Body of pancreas (tissue), 4 donors: Measurements from ENCODE around the gene DMD. TPM values are rescaled to one million over a fixed set of nuclear protein-coding genes. Genes with fewer than 3 reads are reported as not detected.
"Not testable (repeated sequence)": the region's sequence is repeated elsewhere in the genome, so short reads cannot be mapped to it uniquely, and the experiment has no call there.

Experiments
- ATAC-seq: fragments of 150-250 bp; one replicate; pipeline ENCODE4 v1.9.1; 2016
- DNase-seq, 4 donors: peaks; one replicate each; pipeline ENCODE4 v3.0.0-alpha.2; 2019
- H3K27ac ChIP-seq, 4 donors: fragments of 200-600 bp; sonication (generic); 1 replicate in 3 of 4; 2 replicates in 1 of 4; pipeline versions ENCODE4 v1.5.1 to v1.6.1; 2016 to 2019; ENCODE audit warnings: mild to moderate bottlenecking in 1 of 4, mixed read lengths in 1 of 4, moderate library complexity in 1 of 4
- H3K27me3 ChIP-seq, 2 donors: fragments of 200-600 bp; sonication (generic); one replicate each; pipeline ENCODE4 v1.6.0; 2016; ENCODE audit warnings: mild to moderate bottlenecking in 1 of 2
- H3K36me3 ChIP-seq, 2 donors: fragments of 200-600 bp; sonication (generic); replicated peaks in 1 of 2; 2 replicates each; pipeline ENCODE4 v1.5.1; 2016; ENCODE audit warnings: low read depth in 2 of 2; ENCODE audit not compliant: insufficient read depth in 1 of 2
- H3K4me1 ChIP-seq: fragments of 200-600 bp; sonication (generic); one replicate; pipeline ENCODE4 v1.6.0; 2016
- H3K4me3 ChIP-seq, 2 donors: fragments of 200-600 bp; sonication (generic); 1 replicate in 1 of 2; 2 replicates in 1 of 2; pipeline ENCODE4 v1.5.1; 2016 to 2019
- H3K9me3 ChIP-seq, 3 donors: fragments of 200-600 bp; sonication (generic); 1 replicate in 2 of 3; 2 replicates in 1 of 3; pipeline ENCODE4 v1.5.1; 2016
- POLR2A ChIP-seq, 3 donors: fragments of 450-650 bp; IDR thresholded peaks; one replicate each; pipeline ENCODE4 v1.6.1; 2016; ENCODE audit warnings: antibody characterized with exemption in 3 of 3, mild to moderate bottlenecking in 2 of 3
- WGBS, 2 donors: methylation state at CpG; one replicate each; pipeline ENCODE4 v1.1.5; 2017; 5-methylcytosine and 5-hydroxymethylcytosine counted together
- intact Hi-C: fragments of 100-400 bp; cut with DNase I; formaldehyde crosslinking; loops from one replicate; pipeline ENCODE4 v1.15.1; 2023
- total RNA-seq, 2 donors: library from RNA; depleted of rRNA; stranded (reverse); fragments of >200 nt; gene quantifications; one replicate each; pipeline ENCODE4 v1.1.0, GENCODE V29; 2016
- TF ChIP-seq, protein P1 (sequence below), 7 experiments: fragments of 450-650 bp in 4 of 7; fragments of 200-600 bp in 3 of 7; sonication (generic) in 3 of 7; IDR thresholded peaks; one replicate each; pipeline ENCODE4 v1.5.1; 2016 to 2019; ENCODE audit warnings: antibody characterized with exemption in 7 of 7

Gene DMD
- total RNA-seq, 2 donors from 2014 or later: 28.5 to 38.6 TPM

DNA sequence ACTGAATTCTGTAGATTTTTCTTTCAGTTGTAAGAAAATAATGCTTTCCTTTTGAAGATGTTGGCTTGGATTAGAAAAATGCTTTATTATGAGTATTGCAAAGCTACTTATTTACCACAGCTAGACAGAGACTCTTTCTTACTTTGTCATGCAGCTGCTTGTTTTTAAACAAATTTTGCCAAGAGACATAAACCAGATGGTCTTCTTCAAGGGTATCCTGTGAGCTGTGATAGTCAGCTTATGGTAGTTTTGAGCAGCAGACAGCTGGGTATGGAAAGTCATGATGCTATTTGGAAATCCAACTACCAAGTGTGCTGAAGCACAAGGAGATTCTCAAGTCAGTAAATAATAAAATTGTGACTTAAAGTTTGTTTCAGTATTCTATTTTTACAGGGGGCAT is 941.5 kb downstream of the DMD start:
- Histone ChIP-seq H3K4me1 (no peaks in the 10 kb centered on the region), H3K9me3 (no peaks in the 10 kb centered on the region), H3K27me3 (no peaks in the 10 kb centered on the region), H3K4me3 (no peak overlapping the region), H3K36me3 (no peaks in the 10 kb centered on the region), H3K27ac (no peak overlapping the region)
- DNase-seq (no peak), ATAC-seq (no peak)
- intact Hi-C loops: no loop called here
- TF ChIP-seq POLR2A (IDR thresholded peaks at IDR 0.05): no peak
- TF ChIP-seq, protein P1, sequence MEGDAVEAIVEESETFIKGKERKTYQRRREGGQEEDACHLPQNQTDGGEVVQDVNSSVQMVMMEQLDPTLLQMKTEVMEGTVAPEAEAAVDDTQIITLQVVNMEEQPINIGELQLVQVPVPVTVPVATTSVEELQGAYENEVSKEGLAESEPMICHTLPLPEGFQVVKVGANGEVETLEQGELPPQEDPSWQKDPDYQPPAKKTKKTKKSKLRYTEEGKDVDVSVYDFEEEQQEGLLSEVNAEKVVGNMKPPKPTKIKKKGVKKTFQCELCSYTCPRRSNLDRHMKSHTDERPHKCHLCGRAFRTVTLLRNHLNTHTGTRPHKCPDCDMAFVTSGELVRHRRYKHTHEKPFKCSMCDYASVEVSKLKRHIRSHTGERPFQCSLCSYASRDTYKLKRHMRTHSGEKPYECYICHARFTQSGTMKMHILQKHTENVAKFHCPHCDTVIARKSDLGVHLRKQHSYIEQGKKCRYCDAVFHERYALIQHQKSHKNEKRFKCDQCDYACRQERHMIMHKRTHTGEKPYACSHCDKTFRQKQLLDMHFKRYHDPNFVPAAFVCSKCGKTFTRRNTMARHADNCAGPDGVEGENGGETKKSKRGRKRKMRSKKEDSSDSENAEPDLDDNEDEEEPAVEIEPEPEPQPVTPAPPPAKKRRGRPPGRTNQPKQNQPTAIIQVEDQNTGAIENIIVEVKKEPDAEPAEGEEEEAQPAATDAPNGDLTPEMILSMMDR (IDR thresholded peaks at IDR 0.05): no peak

DNA sequence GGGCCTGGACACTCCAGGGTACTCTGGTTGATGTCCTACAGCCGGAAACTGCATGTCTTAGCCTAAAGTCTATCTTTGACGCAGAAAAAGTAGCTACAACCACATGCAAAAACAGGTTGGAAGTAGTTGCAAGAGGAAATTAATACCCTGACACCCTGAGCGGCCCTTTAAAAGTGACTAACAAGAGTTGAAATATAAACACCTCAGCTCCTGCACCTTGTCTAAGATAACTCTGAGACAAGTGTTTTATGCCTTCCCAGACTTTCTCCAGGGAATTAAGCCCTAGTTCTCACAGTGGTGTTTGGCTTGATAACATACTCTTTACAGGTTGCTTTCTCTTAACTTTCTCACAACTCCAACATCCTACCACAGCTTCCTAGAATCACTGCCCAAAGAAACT is 943.1 kb downstream of the DMD start:
- intact Hi-C loops: no loop called here
- ATAC-seq: no peak
- H3K27me3 ChIP-seq: no peaks in the 10 kb centered on the region
- H3K27ac ChIP-seq: no peak overlapping the region
- no peaks in the 10 kb centered on the region for H3K4me1 ChIP-seq
- H3K4me3 ChIP-seq: no peak overlapping the region
- no peaks in the 10 kb centered on the region for H3K9me3 ChIP-seq
- DNase-seq: no peak
- H3K36me3 ChIP-seq: no peaks in the 10 kb centered on the region
- no peak for TF ChIP-seq POLR2A (IDR thresholded peaks at IDR 0.05)
- TF ChIP-seq, protein P1 (IDR thresholded peaks at IDR 0.05): no peak
- WGBS, 2 donors: 50 to 75% methylated on average over 3 of the region's 3 CpGs

DNA sequence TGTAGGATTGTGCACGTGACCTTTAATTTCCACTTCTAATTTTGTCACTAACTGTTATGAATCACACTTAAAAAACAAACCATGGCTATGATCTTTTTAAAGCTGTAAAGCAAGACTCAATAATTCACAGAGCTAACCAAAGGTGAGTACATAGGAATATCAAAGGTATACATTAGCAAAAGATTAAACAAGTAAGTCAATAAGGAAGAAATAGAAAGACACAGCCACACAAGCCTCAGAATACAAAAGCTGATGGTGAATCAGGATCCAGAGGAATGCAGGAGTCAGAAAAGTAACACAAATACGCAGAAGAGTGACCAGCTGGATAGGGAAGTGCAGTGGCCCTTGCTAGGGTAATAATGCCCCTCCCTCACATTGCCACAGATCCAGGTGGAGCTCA is 943.6 kb downstream of the DMD start:
- WGBS, 2 donors: 57 to 63% methylated on average over 1 to 2 of the region's 2 CpGs
- no peak for DNase-seq
- Histone ChIP-seq H3K4me3 (no peak overlapping the region), H3K4me1 (no peaks in the 10 kb centered on the region), H3K9me3 (no peaks in the 10 kb centered on the region), H3K27ac (no peak overlapping the region), H3K27me3 (no peaks in the 10 kb centered on the region), H3K36me3 (no peaks in the 10 kb centered on the region)
- intact Hi-C loops: no loop called here
- no peak for TF ChIP-seq POLR2A (IDR thresholded peaks at IDR 0.05)
- TF ChIP-seq, protein P1 (IDR thresholded peaks at IDR 0.05): no peak
- ATAC-seq: no peak

DNA sequence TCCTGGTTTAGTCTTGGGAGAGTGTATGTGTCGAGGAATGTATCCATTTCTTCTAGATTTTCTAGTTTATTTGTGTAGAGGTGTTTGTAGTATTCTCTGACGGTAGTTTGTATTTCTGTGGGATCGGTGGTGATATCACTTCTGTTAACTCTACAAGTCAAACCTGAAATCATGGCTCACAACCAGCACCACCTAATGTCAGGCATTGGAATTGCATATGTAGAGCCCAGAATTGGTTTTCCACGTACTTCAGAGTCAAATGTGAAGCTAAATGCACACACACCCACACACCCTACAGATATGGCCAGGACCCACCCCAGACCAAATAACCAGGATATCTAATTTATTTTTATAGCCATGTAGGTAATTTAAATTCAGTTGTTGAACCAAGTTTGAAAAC is 964.7 kb downstream of the DMD start:
- H3K4me3 ChIP-seq, H3K9me3 ChIP-seq, intact Hi-C loops, H3K27me3 ChIP-seq, ATAC-seq, H3K36me3 ChIP-seq, H3K4me1 ChIP-seq, H3K27ac ChIP-seq: not testable (repeated sequence)
- peak in 3 of 4 donors; percentile 2 to 18 (median 13) for DNase-seq
- WGBS, 2 donors: 19 to 21% methylated on average over 3 to 4 of the region's 4 CpGs
- TF ChIP-seq, protein P1 (IDR thresholded peaks at IDR 0.05): peak in 5 of 7 experiments; percentile 15 to 43 (median 33)

DNA sequence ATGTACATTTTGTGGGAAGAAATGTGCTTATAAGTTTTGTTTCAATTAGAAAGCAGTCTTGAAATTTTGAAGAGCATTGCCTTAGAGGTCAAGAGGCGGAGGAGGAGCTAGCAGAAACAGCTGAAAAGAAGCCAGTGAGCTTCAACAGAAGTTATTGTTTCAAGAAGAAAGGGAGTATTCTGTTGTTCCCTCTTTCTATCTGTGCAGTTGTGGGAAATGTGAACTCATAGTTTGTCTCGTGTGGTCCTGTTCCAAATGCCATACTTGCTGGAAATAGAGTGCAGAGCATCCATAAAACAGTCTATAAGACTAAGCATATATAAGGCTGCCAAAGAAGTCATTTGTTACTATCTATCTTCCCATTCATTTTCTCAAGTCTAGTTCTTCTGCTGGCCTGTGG is 1015.7 kb downstream of the DMD start:
- 63 to 76% methylated on average over 2 of the region's 2 CpGs for WGBS, 2 donors
- no peaks in the 10 kb centered on the region for H3K4me1 ChIP-seq
- intact Hi-C loops: no loop called here
- TF ChIP-seq, protein P1 (IDR thresholded peaks at IDR 0.05): no peak
- no peak for TF ChIP-seq POLR2A (IDR thresholded peaks at IDR 0.05)
- no peaks in the 10 kb centered on the region for H3K9me3 ChIP-seq
- no peaks in the 10 kb centered on the region for H3K27me3 ChIP-seq
- no peak for ATAC-seq
- no peak overlapping the region for H3K27ac ChIP-seq
- no peak overlapping the region for H3K4me3 ChIP-seq
- no peak for DNase-seq
- H3K36me3 ChIP-seq: no peaks in the 10 kb centered on the region
